Pons (tissue), 1 donor: ENCODE results near the gene AKIRIN1.
A peak's percentile ranks its signal among the peaks of the same experiment; 100 is the strongest.
"Not testable (repeated sequence)": the region's sequence is repeated elsewhere in the genome, so short reads cannot be mapped to it uniquely, and the experiment has no call there.

Experiments used
- DNase-seq: peaks from one replicate; pipeline ENCODE4 v3.0.0-alpha.2; 2016; ENCODE audit warnings: low spot score

Gene AKIRIN1, protein sequence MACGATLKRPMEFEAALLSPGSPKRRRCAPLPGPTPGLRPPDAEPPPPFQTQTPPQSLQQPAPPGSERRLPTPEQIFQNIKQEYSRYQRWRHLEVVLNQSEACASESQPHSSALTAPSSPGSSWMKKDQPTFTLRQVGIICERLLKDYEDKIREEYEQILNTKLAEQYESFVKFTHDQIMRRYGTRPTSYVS

DNA sequence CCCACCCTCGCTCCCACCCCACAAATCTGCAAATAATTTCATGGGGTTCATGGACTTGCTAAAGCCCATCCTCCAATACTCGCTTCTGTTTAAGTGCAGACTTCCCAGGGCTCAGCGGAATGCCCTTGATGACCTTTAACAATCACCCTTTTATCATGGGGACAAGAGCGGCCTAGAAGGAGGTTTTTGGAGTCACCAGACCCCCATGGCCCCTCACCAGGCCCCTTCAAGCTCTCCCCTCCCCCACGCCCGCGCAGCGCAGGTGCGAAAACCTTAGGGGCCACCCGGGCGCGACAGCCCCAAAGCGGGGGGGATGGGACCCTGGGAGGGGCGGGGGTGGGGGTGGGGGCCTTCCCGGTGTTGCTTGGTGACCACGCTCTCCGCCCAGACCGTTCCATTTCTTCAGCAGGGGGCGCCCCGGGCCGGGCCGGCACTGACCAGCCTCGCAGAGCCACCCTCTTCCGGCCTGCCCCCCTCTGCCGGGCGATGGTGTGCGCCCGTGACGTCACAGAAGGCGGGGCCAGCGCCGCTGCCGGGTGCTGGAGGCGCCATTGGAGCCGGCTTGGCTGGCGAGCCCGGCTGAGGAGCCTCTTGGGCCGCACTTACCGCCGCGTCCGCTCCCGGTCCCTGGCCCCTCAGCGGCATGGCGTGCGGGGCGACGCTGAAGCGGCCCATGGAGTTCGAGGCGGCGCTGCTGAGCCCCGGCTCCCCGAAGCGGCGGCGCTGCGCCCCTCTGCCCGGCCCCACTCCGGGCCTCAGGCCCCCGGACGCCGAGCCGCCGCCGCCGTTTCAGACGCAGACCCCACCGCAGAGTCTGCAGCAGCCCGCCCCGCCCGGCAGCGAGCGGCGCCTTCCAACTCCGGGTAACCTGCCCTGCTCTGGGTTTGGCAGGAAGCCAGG is at the start of gene AKIRIN1:
Gene AKIRIN1 (plus strand): TSS at position 539 of the 900 bp plus-strand sequence. CDS start 105 bp downstream, at position 644.
- DNase-seq: peak; percentile 93

DNA sequence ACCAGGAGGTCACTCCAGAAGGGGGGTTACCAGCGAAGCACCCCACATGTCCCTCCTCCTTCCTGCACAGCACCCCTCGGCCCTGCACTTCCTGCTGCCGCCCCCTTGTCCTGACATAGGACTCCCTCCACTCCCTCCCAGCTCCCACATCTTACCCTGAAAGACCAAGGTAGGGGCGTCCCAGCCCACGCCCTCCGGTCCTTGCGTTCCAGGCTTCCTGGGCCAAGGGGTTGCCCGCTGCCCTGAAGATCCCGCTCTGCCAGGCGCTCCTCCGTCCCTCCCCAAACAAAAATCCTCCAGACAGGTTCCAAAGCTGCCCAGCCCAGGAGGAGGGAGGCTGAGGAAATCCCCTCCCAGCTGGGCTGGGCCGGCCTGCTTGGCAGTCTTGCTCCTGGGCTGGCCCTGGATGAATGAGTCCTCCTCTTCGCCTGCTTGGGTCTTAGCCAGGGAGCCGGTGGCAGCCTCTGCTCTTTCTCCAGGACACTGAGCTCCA is 49.5 kb upstream of the AKIRIN1 start, which contains the start of gene RHBDL2:
Gene RHBDL2 (minus strand): TSS at position 304 of the 493 bp plus-strand sequence. CDS start 22,618 bp downstream, outside the sequence.
- peak; percentile 87 for DNase-seq

DNA sequence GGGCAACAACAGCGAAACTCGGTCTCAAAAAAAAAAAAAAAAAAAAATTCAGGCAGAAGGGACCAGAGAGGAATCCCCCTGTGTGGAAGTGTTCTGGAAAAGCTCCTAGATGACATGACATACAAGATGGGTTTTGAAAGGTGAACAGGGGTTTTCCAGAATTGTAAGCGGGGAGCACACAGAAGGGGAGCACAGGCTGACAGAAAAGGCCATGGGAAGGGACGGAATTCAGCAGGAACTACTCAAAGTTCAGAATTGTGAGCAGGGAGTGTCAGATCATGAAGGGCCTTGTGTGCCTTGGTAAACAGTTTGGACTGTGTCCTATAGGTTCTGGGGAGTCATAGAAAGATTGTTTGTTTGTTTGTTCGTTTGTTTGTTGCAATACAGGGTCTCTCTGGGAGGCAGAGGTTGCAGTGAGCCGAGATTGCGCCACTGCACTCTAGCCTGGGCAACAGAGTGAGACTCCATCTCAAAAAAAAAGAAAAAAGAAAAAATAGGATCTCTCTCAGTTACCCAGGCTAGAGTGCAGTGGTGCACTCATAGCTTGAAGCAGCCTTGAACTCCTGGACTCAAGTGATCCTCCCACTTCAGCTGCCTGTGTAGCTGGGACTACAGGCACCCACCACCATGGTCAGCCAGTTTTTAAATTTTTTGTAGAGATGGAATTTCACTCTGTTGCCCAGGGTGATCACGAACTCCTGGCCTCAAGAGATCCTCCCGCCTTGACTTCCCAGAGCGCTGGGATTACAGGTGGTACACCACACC is 48.2 kb upstream of the AKIRIN1 start:
- no peak for DNase-seq

DNA sequence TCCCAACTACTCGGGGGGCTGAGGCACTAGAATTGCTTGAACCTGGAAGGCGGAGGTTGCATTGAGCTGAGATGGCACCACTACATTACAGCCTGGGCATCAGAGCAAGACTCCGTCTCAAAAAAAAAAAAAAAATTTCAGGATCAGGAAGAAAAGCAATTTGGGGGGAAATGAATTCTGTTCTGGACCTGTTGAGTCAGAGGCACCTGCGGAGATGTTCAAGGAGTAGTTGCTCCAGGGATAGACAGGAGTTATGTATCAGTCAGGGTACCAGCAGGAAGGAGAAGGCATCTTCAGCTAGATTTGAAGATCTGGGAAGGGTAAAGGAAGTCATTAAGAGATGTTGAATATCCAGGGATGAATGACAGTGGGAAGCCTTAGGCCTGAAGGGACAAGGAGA is 46.5 kb upstream of the AKIRIN1 start:
- DNase-seq: no peak

DNA sequence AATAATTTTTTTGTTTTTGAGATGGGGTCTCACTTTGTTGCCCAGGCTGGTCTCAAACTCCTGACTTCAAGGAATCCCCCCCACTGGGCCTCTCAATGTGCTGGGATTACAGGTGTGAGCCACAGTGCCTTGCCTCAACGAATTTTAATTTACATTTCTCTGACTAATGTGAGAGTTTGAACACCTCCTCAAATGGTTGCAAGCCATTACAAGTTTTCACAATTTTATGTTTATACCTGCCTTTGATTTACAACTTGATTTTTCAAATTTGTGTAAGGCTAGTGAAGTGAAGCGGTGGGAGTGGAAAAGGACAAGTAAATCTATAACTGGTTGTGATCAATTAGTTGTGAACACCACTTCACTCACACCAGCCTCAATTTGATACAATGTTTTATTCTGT is 40.5 kb upstream of the AKIRIN1 start:
- DNase-seq: no peak

DNA sequence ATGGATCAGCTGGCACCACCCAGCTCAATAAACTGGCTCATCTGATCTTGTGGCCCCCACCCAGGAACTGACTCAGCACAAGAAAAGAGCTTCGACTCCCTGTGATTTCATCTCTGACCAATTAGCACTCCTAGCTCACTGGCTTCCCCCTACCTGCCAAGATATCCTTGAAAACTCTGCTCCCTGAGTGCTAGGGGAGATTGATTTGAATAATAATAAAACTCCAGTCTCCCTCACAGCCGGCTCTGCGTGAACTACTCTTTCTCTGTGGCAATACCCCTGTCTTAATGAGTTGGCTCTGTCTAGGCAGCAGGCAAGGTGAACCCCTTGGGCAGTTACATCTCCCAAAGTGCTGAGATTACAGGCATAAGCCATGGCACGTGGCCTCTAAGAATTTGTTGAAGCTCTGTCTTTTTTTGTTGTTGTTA is 37.6 kb upstream of the AKIRIN1 start:
- no peak for DNase-seq

DNA sequence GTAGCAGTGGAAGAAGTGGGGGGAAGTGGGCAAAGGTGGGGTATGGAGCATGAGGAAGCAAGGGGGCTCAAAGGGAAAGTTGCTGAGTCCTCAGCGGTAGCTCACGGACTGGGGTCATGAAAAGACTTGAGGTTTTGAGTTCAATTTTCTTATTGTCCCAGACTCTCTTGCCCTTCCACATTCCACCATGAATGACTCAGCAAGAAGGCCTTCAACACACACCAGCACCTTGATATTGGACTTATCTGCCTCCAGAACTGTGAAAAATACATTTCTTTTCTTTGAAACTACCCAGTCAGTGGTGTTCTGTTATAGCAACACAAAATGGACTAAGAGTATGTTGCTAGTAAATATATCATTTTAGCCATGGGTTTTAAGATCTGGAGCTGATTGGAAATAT is 32.1 kb upstream of the AKIRIN1 start:
- no peak for DNase-seq

DNA sequence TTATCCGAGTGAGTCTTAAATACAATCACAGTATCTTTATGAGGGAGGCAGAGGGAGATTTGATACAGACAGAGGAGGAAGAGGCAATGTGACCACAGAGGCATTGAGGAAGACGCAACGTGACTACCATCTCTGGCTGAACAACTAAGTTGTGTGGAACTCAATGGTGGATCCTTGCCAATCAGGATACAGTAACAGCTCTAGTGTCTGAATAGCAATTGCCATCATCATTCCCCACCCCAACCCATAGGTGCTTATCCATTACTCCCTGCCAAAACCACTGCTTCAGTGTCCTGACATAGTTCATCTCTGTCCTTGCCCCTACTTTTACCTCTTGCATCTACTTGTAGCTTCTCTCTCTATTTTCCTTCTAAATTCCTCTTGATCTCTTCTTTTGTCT is 29.0 kb upstream of the AKIRIN1 start:
- DNase-seq: peak; percentile 29

DNA sequence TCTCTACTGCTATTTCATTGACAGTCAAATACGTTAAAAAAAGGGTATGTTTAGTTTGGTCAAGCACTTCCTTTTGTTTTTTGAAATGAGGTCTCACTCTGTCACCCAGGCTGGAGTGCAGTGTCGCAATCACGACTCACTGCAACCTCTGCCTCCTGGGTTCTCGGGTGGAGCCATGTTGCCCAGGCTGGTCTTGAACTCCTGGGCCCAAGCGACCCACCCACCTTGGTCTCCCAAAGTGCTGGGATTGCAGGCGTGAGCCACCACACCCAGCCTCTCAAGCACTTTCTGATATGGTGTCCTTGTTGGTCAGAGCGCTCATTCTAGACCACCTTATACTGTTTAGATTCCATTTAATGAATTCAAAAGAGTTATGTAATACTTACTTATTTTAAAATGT is 28.5 kb upstream of the AKIRIN1 start:
- DNase-seq: no peak

DNA sequence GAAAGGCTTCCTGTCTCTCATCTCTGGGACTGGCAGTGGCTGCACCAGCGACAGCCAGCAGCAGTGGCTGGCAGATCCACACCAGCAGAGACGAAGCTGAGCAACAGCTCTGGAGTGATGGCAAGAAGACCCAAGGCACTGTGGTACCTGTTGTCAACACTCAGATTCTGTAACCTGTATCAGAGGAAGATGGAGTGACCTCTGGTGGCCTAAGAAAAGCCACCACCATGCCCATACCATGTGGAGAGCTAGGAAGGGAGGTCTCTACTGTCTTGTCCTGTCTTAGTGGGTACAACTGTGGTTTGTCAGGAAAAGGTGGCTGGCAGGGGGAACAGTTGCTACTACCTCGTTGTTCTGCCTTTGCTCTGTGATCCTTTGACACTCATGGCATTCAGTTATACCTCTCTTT is 26.9 kb upstream of the AKIRIN1 start:
- DNase-seq: peak; percentile 46

DNA sequence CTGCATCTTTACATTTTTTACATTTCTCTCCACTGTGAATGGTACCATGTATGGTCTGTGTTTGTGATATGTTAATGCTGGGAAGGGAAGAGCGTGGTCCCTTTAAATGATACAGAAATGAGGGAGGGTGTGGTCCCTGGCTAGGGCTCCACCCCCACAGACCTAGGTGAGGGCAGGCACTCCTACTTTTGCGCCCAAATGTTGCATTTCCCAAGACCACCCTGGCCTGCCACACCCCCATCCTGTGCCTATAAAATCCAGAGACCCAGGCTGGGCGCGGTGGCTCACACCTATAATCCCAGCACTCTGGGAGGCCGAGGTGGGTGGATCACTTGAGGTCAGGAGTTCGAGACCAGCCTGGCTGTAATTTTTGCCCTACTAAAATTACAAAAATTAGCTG is 17.9 kb upstream of the AKIRIN1 start:
- not testable (repeated sequence) for DNase-seq

DNA sequence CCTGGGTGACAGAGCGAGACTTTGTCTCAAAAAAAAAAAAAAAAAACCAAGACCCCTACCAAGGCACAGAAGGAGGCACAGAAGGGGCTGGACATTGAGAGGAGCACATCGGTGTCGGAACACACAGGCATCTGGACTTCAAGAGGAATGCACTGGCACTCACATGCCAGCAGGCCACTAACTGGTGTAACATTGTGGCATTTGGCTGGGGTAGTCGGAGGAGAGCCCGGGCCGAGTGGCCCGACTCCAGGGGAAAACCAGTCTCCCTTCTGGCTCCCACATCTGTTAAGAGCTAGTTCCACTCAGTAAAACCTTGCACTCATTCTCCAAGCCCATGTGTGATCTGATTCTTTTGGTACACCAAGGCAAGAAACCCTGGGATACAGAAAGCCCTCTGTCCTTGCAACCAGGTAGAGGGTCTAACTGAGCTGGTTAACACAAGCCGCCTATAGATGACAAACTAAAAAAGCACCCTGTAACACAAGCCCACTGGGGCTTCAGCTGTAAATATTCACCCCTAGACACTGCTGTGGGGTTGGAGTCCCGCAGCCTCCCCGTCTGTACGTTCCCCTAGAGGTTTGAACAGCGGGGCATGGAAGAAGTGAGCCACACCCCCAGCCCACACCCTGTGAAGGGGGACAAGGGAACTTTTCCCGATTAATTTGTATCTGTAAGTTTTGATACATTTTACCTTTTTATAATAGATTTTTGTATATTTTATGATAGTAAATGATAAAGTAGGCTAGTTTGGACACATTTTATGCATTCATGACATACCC is 17.2 kb upstream of the AKIRIN1 start:
- DNase-seq: no peak

DNA sequence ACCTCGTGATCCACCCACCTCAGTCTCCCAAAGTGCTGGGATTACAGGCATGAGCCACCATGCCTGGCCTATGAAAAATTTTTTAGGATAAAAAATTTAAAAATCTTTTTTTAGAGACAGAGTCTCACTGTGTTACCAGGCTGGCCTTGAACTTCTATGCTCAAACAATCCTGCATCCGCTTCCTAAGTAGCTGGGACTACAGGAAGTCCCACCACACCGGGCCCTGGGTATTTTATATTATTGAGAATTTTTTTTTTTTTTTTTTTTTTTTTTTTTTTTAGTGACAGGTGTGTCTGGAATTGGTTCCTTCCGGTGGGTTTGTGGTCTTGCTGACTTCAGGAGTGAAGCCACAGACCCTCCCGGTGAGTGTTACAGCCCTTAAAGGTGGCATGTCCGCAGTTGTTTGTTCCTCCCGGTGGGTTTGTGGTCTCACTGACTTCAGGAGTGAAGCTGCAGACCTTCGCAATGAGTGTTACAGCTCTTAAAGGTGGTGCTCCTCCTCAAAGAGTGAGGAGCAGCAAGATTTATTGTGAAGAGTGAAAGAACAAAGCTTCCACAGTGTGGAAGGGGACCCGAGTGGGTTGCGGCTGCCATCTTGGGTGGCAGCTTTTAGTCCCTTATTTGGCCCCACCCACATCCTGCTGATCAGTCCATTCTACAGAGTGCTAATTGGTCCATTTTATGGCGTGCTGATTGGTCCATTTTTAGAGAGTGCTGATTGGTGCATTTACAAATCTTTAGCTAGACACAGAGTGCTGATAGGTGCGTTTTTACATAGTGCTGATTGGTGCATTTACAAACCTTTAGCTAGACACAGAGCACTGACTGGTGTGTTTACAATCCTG is 13.5 kb upstream of the AKIRIN1 start:
- DNase-seq: not testable (repeated sequence)

DNA sequence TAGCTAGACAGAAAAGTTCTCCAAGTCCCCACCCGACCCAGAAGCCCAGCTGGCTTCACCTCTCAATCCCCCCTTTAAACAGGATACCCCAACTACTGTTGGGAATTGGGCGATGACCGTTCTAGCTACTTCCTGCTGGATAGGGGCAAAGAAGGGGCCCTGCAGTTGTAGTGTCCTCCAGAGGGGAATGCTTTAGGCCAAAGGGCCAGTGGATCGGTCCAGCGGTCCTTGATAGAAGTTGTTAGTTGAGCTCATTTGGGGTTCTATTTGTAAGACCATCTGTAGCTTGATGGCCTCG is 12.9 kb upstream of the AKIRIN1 start:
- not testable (repeated sequence) for DNase-seq

DNA sequence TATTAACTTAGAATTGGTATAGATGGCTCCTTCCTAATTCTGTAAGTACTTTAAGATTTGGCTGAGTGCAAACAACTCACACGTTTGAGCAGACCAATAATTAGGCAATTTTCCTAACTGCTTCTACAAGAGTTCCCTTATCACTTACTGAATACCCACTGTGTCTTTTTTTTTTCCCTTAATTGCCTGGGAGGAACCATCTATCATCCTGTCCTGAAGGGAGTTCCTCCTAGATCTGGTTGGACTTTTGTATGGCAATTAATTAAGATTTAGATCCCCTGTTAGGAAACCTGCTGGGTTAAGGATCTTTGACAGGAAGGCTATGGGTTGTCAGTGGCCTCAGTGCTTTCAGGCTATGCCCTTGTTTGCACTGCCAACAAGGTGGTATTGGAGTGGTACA is 11.7 kb upstream of the AKIRIN1 start:
- DNase-seq: not testable (repeated sequence)

DNA sequence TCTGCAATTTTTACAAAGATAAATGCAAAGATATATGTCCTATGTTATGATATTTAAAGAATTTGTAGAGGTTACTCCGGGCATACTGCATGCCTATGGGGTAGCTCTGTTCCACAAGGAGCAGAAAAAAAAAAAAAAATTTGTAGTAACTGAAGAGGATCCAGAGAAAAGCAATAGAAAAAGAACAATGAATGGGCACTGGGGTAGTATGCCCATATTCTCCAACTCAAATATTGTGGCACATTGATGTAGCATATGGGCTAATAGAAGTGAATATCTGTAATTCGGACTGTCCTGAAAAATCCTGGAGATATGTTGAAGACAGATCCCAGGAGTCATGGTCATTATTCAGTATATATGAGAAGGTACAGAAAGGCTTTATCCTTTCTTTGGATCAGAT is 1.1 kb upstream of the AKIRIN1 start:
- no peak for DNase-seq

DNA sequence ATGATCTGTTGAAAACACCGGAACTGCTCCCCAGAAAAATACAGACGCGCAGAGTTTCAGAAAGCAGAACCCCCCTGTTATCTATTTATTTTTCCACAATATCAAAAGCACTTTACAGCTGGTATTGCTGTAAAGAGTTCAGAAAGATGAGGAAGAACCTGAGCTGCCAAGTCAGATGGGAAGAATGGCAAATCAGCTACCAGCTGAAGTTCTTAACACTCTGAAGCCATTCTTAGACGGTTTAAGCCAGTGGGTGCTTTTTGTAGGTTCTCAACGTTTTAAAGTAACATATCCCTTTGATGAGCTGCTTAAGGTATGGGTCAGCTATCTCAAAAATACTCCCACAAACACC is 714 bp upstream of the AKIRIN1 start:
- peak; percentile 61 for DNase-seq

DNA sequence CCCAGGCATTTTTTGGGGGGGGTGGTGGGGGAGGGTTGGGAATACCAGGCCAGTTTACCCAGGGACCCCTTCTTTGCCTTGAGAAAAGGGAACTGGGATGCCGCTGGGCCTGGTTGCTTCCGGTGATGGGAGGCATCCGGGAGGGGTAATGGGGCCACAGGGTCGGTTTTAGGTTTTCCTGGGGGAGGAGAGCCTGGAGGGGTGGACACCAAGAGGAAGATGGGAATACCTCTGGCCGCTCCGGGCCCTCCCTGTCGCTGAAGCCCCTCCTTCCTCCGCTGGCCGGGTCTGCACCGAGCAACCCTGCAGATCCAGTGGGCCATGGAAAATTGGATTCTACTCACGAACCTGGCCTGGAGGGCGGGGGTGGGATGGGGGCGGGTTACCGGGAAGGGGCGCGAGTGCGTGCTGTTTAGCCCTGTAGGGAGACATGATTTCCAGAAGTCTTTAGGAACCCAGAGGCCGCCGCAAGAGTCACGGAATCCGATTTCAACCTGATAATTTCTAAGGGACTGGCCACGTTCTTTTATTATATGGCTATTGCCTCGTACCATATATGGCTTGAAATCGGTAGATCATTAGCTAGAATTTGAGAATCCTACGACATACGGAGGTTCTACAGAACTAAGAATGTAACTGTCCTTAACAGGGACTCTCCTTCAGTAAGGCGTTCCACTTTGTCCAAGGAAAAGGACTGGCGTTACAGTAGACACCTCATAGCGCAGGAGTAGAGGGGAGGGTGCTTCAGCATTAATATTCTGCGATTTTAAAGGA is 749 bp downstream of the AKIRIN1 start:
- peak; percentile 41 for DNase-seq

DNA sequence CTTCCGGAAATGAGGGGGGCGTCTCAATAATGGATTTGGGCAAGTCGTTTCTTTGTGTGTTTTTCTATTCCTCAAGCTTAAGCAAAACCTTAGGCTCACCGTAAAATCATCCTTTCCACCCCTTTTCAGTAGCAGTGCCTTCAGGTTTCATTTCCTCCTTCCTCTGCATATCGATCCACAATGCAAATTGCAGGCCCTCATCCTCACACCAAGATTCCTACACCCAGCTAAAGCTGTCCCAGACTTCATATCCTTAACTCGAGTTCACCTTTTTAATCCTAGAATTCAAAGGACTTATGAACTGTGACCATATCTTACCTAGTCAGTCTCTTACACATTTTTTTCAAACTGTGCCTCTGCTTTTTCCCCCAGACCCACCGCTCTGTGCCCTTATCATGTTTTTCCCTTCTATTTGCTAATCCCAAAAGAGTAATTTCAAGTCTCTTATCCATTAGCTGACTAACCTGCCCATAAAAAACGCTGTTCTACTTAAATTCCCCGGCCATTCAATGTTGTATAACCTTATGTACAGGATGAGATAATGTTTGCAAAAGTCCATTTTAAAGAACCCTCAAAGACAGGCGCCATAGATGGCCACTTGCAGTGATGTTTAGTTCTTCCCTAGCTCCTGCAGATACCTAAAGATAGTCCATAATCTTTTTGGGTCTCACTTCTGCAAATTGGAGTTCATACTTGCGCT is 1.5 kb downstream of the AKIRIN1 start:
- peak; percentile 41 for DNase-seq
